Activated naive CD8-positive, alpha-beta T cell treated with anti-CD3 and anti-CD28 coated beads for 36 hours (primary cell): ENCODE results near the gene DNM1L. TPM values are rescaled to one million over a fixed set of nuclear protein-coding genes. Genes with fewer than 3 reads are reported as not detected.
"Not testable (repeated sequence)": the region's sequence is repeated elsewhere in the genome, so short reads cannot be mapped to it uniquely, and the experiment has no call there.

ENCODE experiments used
- DNase-seq: peaks from one replicate; pipeline ENCODE4 v3.0.0; 2021
- H3K27ac Mint-ChIP-seq: one replicate; pipeline ENCODE4 v1.8.0; 2022; ENCODE audit warnings: mild to moderate bottlenecking, moderate library complexity, mixed read lengths
- H3K27me3 Mint-ChIP-seq: one replicate; pipeline ENCODE4 v1.8.0; 2022; ENCODE audit warnings: mild to moderate bottlenecking, mixed read lengths
- H3K36me3 Mint-ChIP-seq: one replicate; pipeline ENCODE4 v1.8.0; 2021; ENCODE audit warnings: mild to moderate bottlenecking, mixed read lengths
- H3K4me1 Mint-ChIP-seq: one replicate; pipeline ENCODE4 v1.8.0; 2021; ENCODE audit warnings: mixed read lengths
- H3K4me3 Mint-ChIP-seq: one replicate; pipeline ENCODE4 v1.8.0; 2022; ENCODE audit warnings: mild to moderate bottlenecking, moderate library complexity, mixed read lengths
- H3K9me3 Mint-ChIP-seq: one replicate; pipeline ENCODE4 v1.8.0; 2022; ENCODE audit warnings: mixed read lengths
- total RNA-seq, 2 experiments: library from RNA; stranded (reverse); gene quantifications; one replicate each; pipeline ENCODE4 v1.2.3, GENCODE V29; 2021

DNM1L gene
- total RNA-seq, 2 experiments from 2014 or later = 60.4 to 66.1 TPM

GRCh38 chr12:32680787-32681186 is 1.7 kb downstream of the DNM1L start:
- H3K27me3 Mint-ChIP-seq = no peaks in the 10 kb centered on the region
- H3K27ac Mint-ChIP-seq = no peak overlapping the region
- no peaks in the 10 kb centered on the region for H3K9me3 Mint-ChIP-seq
- DNase-seq = no peak
- H3K4me1 Mint-ChIP-seq = peaks cover 19% of the 10 kb centered on the region
- peaks cover 9% of the 10 kb centered on the region for H3K36me3 Mint-ChIP-seq
- peak overlapping the region; percentile 92 for H3K4me3 Mint-ChIP-seq

- Mint-ChIP-seq H3K9me3 (no peaks in the 10 kb centered on the region), H3K27ac (no peak overlapping the region), H3K4me3 (peak overlapping the region; percentile 4), H3K36me3 (peaks cover 12% of the 10 kb centered on the region), H3K27me3 (no peaks in the 10 kb centered on the region), H3K4me1 (peaks cover 21% of the 10 kb centered on the region)
- DNase-seq = no peak
Observed at GRCh38 chr12:32681272-32681671, 2.2 kb downstream of the DNM1L start.

- peaks cover 30% of the 10 kb centered on the region for H3K4me1 Mint-ChIP-seq
Observed at GRCh38 chr12:32686340-32686739, 7.2 kb downstream of the DNM1L start.

GRCh38 chr12:32688786-32689185 is 9.7 kb downstream of the DNM1L start:
- Mint-ChIP-seq H3K27me3 (no peaks in the 10 kb centered on the region), H3K4me1 (peaks cover 40% of the 10 kb centered on the region), H3K27ac (no peak overlapping the region), H3K36me3 (peaks cover 37% of the 10 kb centered on the region), H3K9me3 (no peaks in the 10 kb centered on the region), H3K4me3 (no peak overlapping the region)
- DNase-seq = no peak

More at GRCh38 chr12:32686340-32686739, 7.2 kb downstream of the DNM1L start:
- Mint-ChIP-seq H3K4me3 (no peak overlapping the region), H3K36me3 (peaks cover 32% of the 10 kb centered on the region), H3K9me3 (no peaks in the 10 kb centered on the region), H3K27ac (no peak overlapping the region), H3K27me3 (no peaks in the 10 kb centered on the region)
- no peak for DNase-seq

GRCh38 chr12:32690927-32691326 is 11.8 kb downstream of the DNM1L start:
- H3K27ac Mint-ChIP-seq = no peak overlapping the region
- H3K27me3 Mint-ChIP-seq = no peaks in the 10 kb centered on the region
- no peak overlapping the region for H3K4me3 Mint-ChIP-seq
- DNase-seq = no peak
- peaks cover 44% of the 10 kb centered on the region for H3K36me3 Mint-ChIP-seq
- no peaks in the 10 kb centered on the region for H3K9me3 Mint-ChIP-seq
- peaks cover 40% of the 10 kb centered on the region for H3K4me1 Mint-ChIP-seq

- Mint-ChIP-seq H3K9me3 (no peaks in the 10 kb centered on the region), H3K27ac (no peak overlapping the region), H3K4me1 (peaks cover 37% of the 10 kb centered on the region), H3K4me3 (no peak overlapping the region), H3K36me3 (peaks cover 37% of the 10 kb centered on the region), H3K27me3 (no peaks in the 10 kb centered on the region)
- no peak for DNase-seq
Observed at GRCh38 chr12:32692358-32692757, 13.3 kb downstream of the DNM1L start.

GRCh38 chr12:32693036-32693435 is 13.9 kb downstream of the DNM1L start:
- H3K27me3 Mint-ChIP-seq = no peaks in the 10 kb centered on the region
- peaks cover 37% of the 10 kb centered on the region for H3K36me3 Mint-ChIP-seq
- no peak overlapping the region for H3K27ac Mint-ChIP-seq
- H3K4me3 Mint-ChIP-seq = no peak overlapping the region
- H3K9me3 Mint-ChIP-seq = no peaks in the 10 kb centered on the region
- peaks cover 36% of the 10 kb centered on the region for H3K4me1 Mint-ChIP-seq
- DNase-seq = no peak

GRCh38 chr12:32695787-32696186 is 16.7 kb downstream of the DNM1L start:
- peaks cover 29% of the 10 kb centered on the region for H3K4me1 Mint-ChIP-seq
- no peaks in the 10 kb centered on the region for H3K27me3 Mint-ChIP-seq
- DNase-seq = no peak
- H3K9me3 Mint-ChIP-seq = no peaks in the 10 kb centered on the region
- H3K27ac Mint-ChIP-seq = no peak overlapping the region
- H3K4me3 Mint-ChIP-seq = no peak overlapping the region
- H3K36me3 Mint-ChIP-seq = peaks cover 27% of the 10 kb centered on the region

GRCh38 chr12:32697445-32697844 is 18.3 kb downstream of the DNM1L start:
- Mint-ChIP-seq H3K9me3 (no peaks in the 10 kb centered on the region), H3K27ac (no peak overlapping the region), H3K4me1 (peaks cover 17% of the 10 kb centered on the region), H3K4me3 (no peak overlapping the region), H3K36me3 (peaks cover 19% of the 10 kb centered on the region), H3K27me3 (no peaks in the 10 kb centered on the region)
- no peak for DNase-seq

GRCh38 chr12:32698285-32698684 is 19.2 kb downstream of the DNM1L start:
- no peaks in the 10 kb centered on the region for H3K9me3 Mint-ChIP-seq
- H3K4me3 Mint-ChIP-seq = no peak overlapping the region
- peaks cover 9% of the 10 kb centered on the region for H3K4me1 Mint-ChIP-seq
- H3K27ac Mint-ChIP-seq = no peak overlapping the region
- H3K36me3 Mint-ChIP-seq = peaks cover 20% of the 10 kb centered on the region
- H3K27me3 Mint-ChIP-seq = no peaks in the 10 kb centered on the region
- no peak for DNase-seq

- H3K36me3 Mint-ChIP-seq = peaks cover 16% of the 10 kb centered on the region
- H3K4me1 Mint-ChIP-seq, H3K27me3 Mint-ChIP-seq, H3K4me3 Mint-ChIP-seq, DNase-seq, H3K9me3 Mint-ChIP-seq, H3K27ac Mint-ChIP-seq: not testable (repeated sequence)
Observed at GRCh38 chr12:32699437-32699836, 20.3 kb downstream of the DNM1L start.

GRCh38 chr12:32702473-32702872 is 23.4 kb downstream of the DNM1L start:
- peaks cover 4% of the 10 kb centered on the region for H3K4me1 Mint-ChIP-seq
- no peak for DNase-seq
- H3K36me3 Mint-ChIP-seq = peaks cover 6% of the 10 kb centered on the region
- H3K27me3 Mint-ChIP-seq = no peaks in the 10 kb centered on the region
- H3K27ac Mint-ChIP-seq = no peak overlapping the region
- H3K9me3 Mint-ChIP-seq = no peaks in the 10 kb centered on the region
- H3K4me3 Mint-ChIP-seq = no peak overlapping the region

GRCh38 chr12:32702946-32703345 is 23.8 kb downstream of the DNM1L start:
- Mint-ChIP-seq H3K36me3 (peaks cover 6% of the 10 kb centered on the region), H3K9me3 (no peaks in the 10 kb centered on the region), H3K4me1 (peaks cover 4% of the 10 kb centered on the region), H3K27me3 (no peaks in the 10 kb centered on the region), H3K4me3 (no peak overlapping the region), H3K27ac (no peak overlapping the region)
- no peak for DNase-seq

GRCh38 chr12:32705783-32706182 is 26.7 kb downstream of the DNM1L start:
- Mint-ChIP-seq H3K27me3 (no peaks in the 10 kb centered on the region), H3K4me1 (no peaks in the 10 kb centered on the region), H3K36me3 (peaks cover 7% of the 10 kb centered on the region), H3K9me3 (no peaks in the 10 kb centered on the region), H3K4me3 (no peak overlapping the region), H3K27ac (no peak overlapping the region)
- no peak for DNase-seq

- Mint-ChIP-seq H3K4me3 (no peak overlapping the region), H3K27ac (peak overlapping the region; percentile 45), H3K9me3 (no peaks in the 10 kb centered on the region), H3K36me3 (peaks cover 6% of the 10 kb centered on the region), H3K27me3 (no peaks in the 10 kb centered on the region), H3K4me1 (no peaks in the 10 kb centered on the region)
- no peak for DNase-seq
Observed at GRCh38 chr12:32706335-32707024, 27.4 kb downstream of the DNM1L start.

GRCh38 chr12:32708926-32709325 is 29.8 kb downstream of the DNM1L start:
- no peaks in the 10 kb centered on the region for H3K9me3 Mint-ChIP-seq
- H3K4me1 Mint-ChIP-seq = no peaks in the 10 kb centered on the region
- no peak overlapping the region for H3K4me3 Mint-ChIP-seq
- no peak for DNase-seq
- H3K27me3 Mint-ChIP-seq = no peaks in the 10 kb centered on the region
- H3K27ac Mint-ChIP-seq = no peak overlapping the region
- H3K36me3 Mint-ChIP-seq = peaks cover 11% of the 10 kb centered on the region
